CMK (cell line): ENCODE measurements around the gene MECR.

Experiments
- DNase-seq: peaks from one replicate; pipeline ENCODE4 v3.0.0-alpha.2; 2010; ENCODE audit warnings: low read depth

MECR gene

GRCh38 chr1:29230553-29231378, at the start of gene MECR:
TSS of gene MECR (minus strand) at chr1:29230934. CDS start at chr1:29230906, 28 bp downstream.
- DNase-seq, result peak; percentile 94

GRCh38 chr1:29279951-29280391, 49.2 kb upstream of the MECR start:
- no peak for DNase-seq

DNA sequence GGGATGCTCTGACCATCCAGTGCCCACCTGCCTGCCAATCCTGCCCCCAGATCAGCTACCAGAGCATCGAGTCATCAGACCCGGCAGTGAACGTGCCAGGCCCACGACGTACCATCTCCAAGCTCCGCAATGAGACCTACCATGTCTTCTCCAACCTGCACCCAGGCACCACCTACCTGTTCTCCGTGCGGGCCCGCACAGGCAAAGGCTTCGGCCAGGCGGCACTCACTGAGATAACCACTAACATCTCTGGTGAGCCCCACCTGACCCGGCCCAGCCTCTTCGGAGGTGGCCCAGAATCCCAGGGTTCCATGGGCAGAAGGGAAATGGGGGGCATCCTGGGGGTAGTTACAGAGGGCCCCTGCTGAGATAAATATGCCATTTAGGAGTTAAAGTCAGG, 48.7 kb upstream of the MECR start:
- no peak for DNase-seq

DNA sequence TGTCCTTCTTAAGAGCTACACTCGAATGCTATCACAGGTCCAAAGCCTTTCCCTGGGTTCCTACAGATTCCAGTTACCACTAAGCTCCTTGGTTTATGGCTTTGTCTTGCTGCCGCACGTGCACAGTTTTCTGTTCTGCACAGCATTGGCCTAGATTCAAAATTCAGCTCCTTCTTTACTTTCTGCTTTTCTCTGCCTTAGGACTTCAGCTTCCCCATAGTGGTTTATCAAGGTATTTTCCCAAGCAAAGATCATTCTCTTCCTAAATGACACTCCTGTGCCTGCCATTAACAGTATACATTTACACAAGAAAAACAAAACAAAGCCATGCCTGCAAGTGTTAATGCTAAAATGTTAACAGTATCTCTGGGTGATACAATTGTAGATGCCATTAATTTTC, 47.4 kb upstream of the MECR start:
- no peak for DNase-seq

- no peak for DNase-seq
These were observed 44.7 kb upstream of the MECR start for GRCh38 chr1:29275435-29275834.

DNA sequence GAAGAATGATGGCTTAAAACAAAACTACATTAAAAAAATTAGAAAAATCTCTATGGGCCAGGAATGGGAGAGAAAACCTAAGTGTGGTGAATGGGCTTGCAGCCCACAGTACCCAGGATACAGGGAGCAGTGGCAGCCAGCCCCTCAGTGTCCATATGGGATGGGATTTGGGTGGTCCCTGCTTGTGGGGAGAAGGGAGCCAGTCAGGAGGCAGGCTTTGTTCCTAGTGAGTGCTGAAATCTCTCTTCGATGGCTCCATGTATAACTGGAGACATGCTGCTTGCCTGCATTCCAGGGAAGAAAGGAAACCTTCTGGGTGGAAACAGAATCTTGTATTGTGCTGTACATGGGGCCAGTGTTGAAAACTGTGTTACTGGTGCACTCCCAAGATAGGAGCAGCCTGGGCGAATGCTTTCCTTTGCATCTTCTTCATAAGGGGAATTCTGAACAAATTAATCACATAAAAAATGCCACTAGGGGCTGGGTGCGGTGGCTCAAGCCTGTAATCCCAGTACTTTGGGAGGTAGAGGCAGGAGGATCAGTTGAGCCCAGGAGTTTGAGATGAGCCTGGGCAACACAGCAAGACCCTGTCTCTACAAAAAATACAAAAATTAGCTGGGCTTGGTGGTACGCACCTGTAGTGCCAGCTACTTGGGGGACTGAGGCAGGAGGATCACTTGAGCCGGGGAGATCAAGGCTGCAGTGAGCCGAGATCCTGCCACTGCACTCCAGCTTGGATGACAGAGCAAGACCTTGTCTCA, 41.6 kb upstream of the MECR start:
- DNase-seq, result no peak

DNA sequence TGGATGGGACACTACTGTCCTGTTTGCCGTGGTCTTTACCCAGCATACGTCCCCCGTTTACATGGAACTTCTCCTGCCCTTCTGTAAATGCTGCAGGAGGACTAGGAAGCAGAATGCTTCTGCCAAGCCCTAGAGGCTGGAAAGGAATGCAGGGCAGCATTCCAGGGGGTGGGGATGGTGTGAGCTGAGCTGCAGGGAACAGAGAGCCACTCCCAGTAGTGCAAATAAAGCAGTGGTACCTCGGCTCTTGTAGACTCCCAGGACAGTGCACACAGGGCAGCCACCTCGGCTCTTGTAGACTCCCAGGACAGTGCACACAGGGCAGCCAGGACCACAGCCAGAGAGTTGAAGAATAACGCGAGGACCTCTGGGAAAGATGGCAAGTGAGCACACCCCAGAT, 41.0 kb upstream of the MECR start:
- no peak for DNase-seq

DNA sequence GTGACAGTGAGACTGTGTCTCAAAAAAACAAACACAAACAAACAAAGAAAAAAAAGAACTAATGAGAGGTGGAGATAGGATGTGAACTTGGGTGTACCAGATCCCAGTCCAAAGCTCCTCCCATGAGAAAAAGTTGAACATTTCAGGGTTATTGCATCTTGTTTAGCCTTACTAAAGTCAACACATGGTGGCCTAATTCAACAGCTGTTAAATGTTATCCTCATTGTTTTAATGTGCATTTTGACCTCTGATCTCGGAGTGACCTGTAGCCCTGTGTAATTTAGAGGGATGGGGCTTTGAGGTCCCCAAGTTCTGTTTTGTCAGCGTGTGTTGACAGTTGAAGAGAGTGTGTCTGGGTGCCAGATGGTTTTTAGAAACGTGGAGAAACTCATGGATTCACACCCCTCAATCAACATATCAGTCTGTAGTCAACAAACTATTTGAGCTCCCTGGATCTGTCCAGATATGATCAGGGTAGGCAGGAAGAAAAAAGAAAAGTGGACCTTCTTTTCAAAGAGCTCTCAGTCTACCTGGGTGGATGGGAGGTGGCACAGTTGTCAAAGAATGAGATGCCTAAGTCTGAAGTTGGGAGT, 40.3 kb upstream of the MECR start:
- no peak for DNase-seq

GRCh38 chr1:29269382-29269781, 38.6 kb upstream of the MECR start:
- DNase-seq, result no peak

GRCh38 chr1:29267321-29268070, 36.8 kb upstream of the MECR start:
- no peak for DNase-seq

DNA sequence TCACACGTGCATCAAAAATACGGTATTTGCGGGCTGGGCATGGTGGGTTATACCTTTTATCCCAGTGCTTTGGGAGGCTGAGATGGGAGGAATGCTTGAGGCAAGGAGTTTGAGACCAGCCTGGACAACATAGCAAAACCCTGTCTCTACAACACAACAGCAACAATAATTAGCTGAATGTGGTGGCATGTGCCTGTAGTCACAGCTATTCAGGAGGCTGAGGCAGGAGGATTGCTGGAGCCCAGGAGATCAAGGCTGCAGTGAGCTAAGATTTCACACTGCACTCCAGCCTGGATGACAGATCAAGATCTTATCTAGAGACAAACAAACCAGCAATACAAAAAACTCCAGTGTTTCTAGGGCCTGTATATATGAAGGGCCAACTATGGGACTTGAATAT, 36.2 kb upstream of the MECR start:
- DNase-seq, result no peak

DNA sequence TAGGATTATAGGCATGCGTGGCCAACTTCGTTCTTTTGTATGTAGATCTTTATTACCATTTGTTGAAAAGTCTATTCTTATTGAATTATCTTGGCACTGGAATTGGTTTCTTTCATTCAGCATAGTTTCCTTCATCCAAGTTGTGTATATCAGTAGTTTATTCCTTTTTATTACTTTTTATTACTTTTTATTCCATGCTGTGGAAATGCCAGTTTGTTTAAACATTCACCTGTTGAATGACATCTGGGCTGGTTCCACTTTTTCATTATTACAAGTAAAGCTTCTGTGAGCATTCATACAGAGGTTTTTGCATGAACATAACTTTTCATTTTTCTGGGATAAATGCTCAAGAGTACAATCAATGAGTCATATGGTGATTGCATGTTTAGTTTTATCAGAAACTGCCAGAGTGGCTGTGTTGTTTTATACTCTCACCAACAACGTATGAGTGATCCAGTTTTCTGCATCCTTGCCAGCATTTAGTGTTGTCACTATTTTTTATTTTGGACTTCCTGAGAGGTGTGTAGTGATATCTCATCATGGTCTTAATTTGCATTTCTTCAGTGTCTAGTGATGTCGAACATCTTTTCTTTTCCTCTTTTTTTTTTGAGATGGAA, 34.1 kb upstream of the MECR start:
- no peak for DNase-seq

DNA sequence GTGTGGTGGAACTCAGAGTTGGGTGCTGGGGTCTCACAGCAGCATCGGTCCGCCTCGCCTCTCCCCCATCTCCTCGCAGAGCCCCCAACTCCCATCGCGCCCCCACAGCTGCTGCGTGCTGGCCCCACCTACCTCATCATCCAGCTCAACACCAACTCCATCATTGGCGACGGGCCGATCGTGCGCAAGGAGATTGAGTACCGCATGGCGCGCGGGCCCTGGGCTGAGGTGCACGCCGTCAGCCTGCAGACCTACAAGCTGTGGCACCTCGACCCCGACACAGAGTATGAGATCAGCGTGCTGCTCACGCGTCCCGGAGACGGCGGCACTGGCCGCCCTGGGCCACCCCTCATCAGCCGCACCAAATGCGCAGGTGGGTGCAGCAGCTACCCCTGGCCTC, 29.8 kb upstream of the MECR start:
- DNase-seq, result no peak

GRCh38 chr1:29259802-29260441, 29.2 kb upstream of the MECR start:
- no peak for DNase-seq

GRCh38 chr1:29258976-29259801, 28.5 kb upstream of the MECR start:
- DNase-seq, result no peak

DNA sequence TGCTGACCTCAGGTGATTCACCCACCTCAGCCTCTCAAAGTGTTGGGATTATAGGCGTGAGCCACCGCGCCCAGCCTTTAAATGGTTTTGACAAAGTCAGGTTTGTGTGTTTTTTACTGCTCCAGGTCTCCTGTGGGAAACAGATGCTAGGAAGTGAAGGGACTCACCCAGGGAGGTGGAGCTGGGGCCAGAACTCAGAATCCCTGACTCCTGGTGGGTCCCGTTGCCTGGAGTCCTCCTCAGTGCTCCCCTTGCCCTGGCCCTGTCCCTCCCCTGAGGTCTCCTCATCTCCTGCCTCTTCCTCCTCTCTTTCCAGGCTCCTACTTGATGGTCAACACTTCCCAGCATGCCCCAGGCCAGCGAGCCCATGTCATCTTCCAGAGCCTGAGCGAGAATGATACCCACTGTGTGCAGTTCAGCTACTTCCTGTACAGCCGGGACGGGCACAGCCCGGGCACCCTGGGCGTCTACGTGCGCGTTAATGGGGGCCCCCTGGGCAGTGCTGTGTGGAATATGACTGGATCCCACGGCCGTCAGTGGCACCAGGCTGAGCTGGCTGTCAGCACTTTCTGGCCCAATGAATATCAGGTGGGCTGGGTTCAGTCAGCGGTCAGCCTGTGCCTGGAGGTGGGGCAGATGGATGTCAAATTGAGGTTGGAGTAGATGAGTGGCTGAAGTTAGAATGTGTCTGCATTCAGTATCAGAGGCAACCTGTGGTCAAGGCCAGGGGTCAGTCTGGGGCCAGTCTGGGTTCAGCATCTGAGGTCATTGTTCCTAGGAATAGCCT, 27.6 kb upstream of the MECR start:
- no peak for DNase-seq

DNA sequence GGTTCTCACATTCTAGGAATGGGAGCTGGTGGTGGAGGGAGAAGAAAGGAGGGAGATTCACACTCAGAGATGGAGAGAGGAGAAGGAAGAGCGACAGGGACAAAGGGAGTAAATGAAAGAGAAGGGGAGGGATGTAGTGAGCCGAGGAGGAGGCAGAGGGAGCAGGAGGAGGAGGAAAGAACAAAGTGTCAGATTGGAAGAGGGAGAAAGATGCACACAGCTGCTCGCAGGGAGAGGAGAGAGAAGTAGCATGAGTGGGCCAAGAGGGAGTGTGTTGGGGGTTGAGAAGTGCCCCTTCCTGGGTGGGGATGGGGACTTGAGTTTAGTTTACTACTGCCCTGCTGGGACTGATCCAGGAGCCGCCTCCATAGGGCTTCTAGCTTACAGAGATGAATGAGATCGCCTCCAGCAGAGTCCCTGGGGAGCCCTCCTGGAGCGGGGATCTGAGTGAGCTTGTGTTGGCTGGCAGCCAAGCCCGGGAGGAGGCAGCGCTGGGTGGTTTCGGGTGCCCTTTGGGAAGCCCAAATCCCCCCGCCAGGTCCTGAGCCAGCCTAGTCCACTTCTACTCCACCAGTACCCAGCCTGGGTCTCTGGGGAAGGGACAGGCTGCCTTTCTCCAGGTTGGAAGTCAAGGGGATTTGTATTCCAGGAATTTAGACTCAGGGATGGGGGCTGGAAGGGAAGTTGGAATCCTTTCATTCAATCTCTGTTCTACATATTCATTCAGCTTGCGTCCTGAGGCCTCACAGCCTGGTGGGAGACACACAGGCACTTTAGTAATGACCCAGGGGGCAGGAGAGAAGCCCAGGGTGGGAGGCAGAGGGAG, 26.5 kb upstream of the MECR start:
- no peak for DNase-seq

DNA sequence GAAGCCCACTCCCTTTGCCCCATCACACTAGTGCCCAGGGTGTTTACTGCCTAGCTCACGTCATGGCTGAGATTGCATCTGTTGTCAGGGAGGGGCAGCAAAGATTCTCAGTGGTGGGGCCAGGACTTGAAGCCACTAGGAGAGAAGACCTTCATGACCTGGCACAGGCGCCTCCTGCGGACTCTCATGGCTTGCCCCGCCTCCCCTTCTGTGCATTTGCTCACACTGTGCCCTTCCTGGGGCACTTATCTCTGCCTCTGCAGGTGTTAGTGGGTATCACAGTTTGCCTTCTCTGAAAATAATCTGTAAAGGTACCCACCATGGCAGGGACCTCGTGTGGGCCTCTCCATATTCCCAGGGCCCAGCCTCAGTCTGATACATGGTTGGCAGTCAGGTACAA, 25.7 kb upstream of the MECR start:
- no peak for DNase-seq
